DND-41 (cell line): ENCODE measurements around the gene RPRD2.

Experiments used
- EZH2 ChIP-seq: IDR thresholded peaks from 3 replicates; pipeline ENCODE4 v1.6.1; 2012; ENCODE audit warnings: borderline replicate concordance, low read depth, mild to moderate bottlenecking, moderate library complexity, low read length, inconsistent platforms; ENCODE audit not compliant: severe bottlenecking
- TF ChIP-seq, protein P1 (sequence below): IDR thresholded peaks from 2 replicates; pipeline ENCODE4 v1.5.1; 2012; ENCODE audit warnings: borderline replicate concordance, low read length, moderate library complexity, mild to moderate bottlenecking; ENCODE audit not compliant: poor library complexity, severe bottlenecking; ENCODE audit errors: extremely low read depth

- no peak for TF ChIP-seq EZH2
- TF ChIP-seq, protein P1, sequence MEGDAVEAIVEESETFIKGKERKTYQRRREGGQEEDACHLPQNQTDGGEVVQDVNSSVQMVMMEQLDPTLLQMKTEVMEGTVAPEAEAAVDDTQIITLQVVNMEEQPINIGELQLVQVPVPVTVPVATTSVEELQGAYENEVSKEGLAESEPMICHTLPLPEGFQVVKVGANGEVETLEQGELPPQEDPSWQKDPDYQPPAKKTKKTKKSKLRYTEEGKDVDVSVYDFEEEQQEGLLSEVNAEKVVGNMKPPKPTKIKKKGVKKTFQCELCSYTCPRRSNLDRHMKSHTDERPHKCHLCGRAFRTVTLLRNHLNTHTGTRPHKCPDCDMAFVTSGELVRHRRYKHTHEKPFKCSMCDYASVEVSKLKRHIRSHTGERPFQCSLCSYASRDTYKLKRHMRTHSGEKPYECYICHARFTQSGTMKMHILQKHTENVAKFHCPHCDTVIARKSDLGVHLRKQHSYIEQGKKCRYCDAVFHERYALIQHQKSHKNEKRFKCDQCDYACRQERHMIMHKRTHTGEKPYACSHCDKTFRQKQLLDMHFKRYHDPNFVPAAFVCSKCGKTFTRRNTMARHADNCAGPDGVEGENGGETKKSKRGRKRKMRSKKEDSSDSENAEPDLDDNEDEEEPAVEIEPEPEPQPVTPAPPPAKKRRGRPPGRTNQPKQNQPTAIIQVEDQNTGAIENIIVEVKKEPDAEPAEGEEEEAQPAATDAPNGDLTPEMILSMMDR = no peak
These were observed 41.7 kb downstream of the RPRD2 start for GRCh38 chr1:150405660-150406059.
